Glomerular visceral epithelial cell (primary cell): ENCODE measurements around the gene MGLL.

Experiments
- DNase-seq: peaks from one replicate; pipeline ENCODE4 v3.0.0-alpha.2; 2016; ENCODE audit errors: extremely low spot score

The MGLL gene

GRCh38 chr3:127835993-127836882 lies 13.9 kb upstream of the MGLL start:
- DNase-seq, result no peak

DNA sequence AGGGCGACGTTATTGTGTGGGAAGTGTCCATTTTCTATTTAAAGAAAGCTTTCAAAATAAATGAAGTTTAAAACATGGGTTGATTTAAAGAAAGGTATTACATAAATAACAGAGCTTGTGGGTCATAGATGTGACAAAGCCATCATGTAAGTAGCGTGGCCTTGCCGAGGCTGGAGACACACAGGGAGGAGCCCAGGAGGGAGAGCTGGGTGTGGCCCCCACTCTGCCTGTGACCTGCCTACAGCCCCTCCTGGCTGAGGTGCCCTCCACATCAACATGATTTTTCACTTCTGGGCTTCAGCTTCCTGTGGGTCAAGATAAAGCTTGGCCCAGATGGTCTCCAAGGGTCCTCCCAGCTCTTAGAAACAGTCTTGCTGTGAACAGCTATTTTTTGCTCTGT lies 12.5 kb upstream of the MGLL start:
- DNase-seq, result no peak

GRCh38 chr3:127833281-127834032 lies 11.1 kb upstream of the MGLL start:
- DNase-seq, result no peak

DNA sequence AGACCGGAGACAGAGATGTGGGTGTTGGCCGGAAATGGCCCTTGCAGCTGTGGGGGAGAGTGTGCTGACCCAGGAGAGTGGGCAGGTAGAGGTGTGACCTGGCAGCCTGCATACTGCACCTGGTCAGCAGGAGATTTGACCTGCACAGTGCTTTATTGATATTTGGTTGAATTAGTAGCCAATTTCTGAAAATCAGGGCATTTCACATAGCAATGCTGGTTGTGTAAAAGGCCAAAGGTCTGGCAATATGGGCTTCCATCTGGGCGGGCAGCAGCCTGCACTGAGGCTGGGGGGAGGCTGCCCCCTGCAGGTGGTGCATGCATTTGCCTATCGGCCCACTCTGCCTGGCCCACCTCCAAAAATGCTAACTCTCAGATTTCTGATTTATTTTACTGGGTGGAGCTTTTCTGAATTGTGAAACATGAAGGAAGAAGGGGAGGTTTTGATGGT lies 9.4 kb upstream of the MGLL start:
- DNase-seq, result peak; percentile 24

- DNase-seq, result no peak
Measured at GRCh38 chr3:127829537-127829936, 7.2 kb upstream of the MGLL start.

- DNase-seq, result no peak
Measured at GRCh38 chr3:127827808-127828207, 5.5 kb upstream of the MGLL start.

DNA sequence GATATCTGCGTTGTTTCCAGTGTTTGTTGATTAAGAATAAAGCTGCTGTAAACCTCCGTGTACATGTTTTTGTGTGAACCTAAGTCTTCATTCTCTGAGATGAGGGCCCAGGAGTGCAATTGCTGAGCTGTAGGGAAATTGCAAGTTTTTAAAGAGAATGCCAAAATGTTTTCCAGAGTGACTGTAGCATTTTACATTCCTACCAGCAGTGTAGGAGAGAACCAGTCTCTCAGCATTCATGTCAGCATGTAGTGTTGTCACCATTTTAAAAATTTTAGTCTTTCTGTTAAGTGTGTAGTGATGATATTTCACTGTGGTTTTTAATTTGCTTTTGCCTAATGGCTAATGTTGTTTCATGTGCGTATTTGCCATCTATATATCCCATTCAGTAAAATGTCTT lies 3.4 kb upstream of the MGLL start:
- DNase-seq, result no peak

- no peak for DNase-seq
Measured at GRCh38 chr3:127824151-127824825, 2.0 kb upstream of the MGLL start.

DNA sequence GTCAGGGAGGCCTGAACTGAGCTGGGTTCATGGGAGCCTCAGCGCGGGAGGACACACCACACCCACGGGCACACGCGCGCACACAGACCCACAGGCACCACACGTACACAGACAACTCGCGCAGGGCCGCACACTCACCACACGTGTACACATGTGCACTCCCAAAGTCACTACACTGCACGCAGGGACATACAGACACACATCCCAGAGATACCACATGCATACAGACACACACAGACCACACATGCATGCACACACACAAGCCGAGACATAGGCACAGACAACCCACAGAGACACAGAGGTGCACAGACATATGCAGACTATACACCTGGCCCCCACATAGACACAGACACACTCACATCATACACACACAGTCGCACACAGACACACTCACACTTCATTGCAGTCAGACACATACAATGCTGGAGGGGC lies 1.1 kb upstream of the MGLL start:
- no peak for DNase-seq

GRCh38 chr3:127822682-127823425 lies 539 bp upstream of the MGLL start:
- DNase-seq, result peak; percentile 31

DNA sequence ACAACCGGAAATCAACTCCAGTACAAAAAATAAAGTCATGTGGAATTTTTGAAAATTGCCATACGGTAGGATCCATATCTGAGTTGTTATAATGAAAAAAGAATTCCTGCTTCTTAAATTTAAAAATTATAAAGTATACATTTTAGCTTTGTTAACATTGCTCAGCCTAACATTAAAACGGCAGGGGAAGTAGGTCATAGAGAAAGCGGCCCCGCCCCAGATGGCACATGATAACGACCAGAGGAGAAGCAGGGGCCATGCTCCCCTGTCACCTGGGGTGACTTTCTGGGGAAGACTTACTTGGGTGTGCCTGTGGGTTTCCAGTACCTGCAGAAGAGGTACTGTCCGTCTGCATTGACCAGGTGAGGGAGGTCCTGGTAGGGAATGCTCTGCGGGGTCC lies 921 bp downstream of the MGLL start:
- no peak for DNase-seq

- DNase-seq, result no peak
Measured at GRCh38 chr3:127820826-127821313, 1.4 kb downstream of the MGLL start.

DNA sequence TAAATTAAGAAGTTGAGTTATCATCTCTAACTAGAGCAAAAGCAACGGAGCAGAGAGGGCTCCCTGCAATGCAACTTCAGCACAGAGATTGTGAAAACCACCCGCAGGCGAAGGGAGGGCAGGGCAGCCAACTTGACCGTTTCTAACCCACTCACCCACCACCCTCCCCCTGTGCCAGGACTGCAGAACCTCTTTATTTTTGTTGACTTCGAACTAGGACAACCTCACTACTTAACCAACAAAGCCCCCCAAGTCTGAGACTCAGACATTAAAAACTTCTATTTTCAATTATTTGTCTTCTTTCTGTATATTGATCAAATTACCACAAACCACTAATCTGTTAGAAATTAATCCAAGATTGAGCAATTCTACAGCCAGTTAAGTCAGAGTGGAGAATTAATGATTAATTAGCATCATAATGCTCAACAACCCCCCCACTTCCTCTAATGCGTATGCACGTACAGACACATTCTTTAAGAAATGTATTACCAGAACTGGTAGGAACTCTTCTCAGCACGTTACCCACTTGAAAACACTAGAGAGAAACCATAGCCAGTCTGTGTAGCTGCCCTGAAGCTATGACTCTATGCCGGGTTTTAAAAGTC lies 2.0 kb downstream of the MGLL start:
- DNase-seq, result peak; percentile 82

DNA sequence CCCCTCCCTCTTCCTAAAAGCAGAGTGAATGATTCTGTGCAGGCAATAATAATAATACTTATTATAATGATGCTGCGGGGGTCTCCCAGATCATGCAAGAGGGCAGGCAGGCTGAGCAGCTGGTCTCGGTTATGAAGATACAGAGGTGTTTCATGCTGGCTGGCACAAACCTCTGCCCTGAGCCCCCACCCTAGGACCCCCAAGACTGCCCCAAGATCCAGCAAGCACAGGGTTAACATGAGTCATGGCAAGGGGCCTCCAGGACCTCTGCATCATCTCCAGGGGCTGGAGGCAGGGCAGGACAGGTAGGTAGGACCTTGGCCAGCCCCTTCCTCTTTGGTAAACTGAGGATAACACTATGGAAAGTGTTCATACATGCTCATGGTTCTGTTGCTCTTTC lies 2.7 kb downstream of the MGLL start:
- no peak for DNase-seq

GRCh38 chr3:127819086-127819485 lies 3.2 kb downstream of the MGLL start:
- no peak for DNase-seq

GRCh38 chr3:127817406-127817841 lies 4.9 kb downstream of the MGLL start:
- peak; percentile 82 for DNase-seq

GRCh38 chr3:127816783-127817405 lies 5.4 kb downstream of the MGLL start:
- no peak for DNase-seq

- DNase-seq, result no peak
Measured at GRCh38 chr3:127815641-127816605, 6.4 kb downstream of the MGLL start.

GRCh38 chr3:127815001-127815400 lies 7.3 kb downstream of the MGLL start:
- no peak for DNase-seq
